ENCODE data around the gene ZIM2. TPM values are rescaled to one million over a fixed set of nuclear protein-coding genes. Genes with fewer than 3 reads are reported as not detected.
"Not testable (repeated sequence)": the region's sequence is repeated elsewhere in the genome, so short reads cannot be mapped to it uniquely, and the experiment has no call there.

Gene ZIM2
- total RNA-seq, 6 donors from 2014 or later: 0.30 to 1.0 TPM; not detected in 4

- WGBS, 2 donors: 93 to 100% methylated on average over 1 of the region's 1 CpG
- TF ChIP-seq POLR2A (IDR thresholded peaks at IDR 0.05) (no peak), POLR2AphosphoS5 (IDR thresholded peaks at IDR 0.05) (no peak), EP300 (IDR thresholded peaks at IDR 0.05) (no peak), CTCF (IDR thresholded peaks at IDR 0.05) (no peak)
- DNase-seq: no peak
- H3K9me3 ChIP-seq: peaks cover 0 to 25% (median 2%) of the 10 kb centered on the region in 4 donors
- no peak overlapping the region for H3K27ac ChIP-seq
- H3K27me3 ChIP-seq: no peaks in the 10 kb centered on the region
- no peaks in the 10 kb centered on the region for H3K36me3 ChIP-seq
- ATAC-seq (ENCODE audit: low FRiP score in 2 of 2): no peak
- H3K4me3 ChIP-seq: no peak overlapping the region
- H3K4me1 ChIP-seq: no peaks in the 10 kb centered on the region
Measured at GRCh38 chr19:56868446-56868845, 27.9 kb upstream of the ZIM2 start.

GRCh38 chr19:56866538-56866937 is 26.0 kb upstream of the ZIM2 start:
- no peak overlapping the region for H3K27ac ChIP-seq
- no peak overlapping the region for H3K4me3 ChIP-seq
- H3K4me1 ChIP-seq: no peaks in the 10 kb centered on the region
- TF ChIP-seq POLR2A (IDR thresholded peaks at IDR 0.05) (no peak), CTCF (IDR thresholded peaks at IDR 0.05) (no peak), POLR2AphosphoS5 (IDR thresholded peaks at IDR 0.05) (no peak), EP300 (IDR thresholded peaks at IDR 0.05) (no peak)
- H3K9me3 ChIP-seq: peaks cover 0 to 25% (median 2%) of the 10 kb centered on the region in 4 donors
- DNase-seq (no peak), ATAC-seq (ENCODE audit: low FRiP score in 2 of 2) (no peak)
- H3K27me3 ChIP-seq: no peaks in the 10 kb centered on the region
- no peaks in the 10 kb centered on the region for H3K36me3 ChIP-seq
- 17 to 31% methylated on average over 2 of the region's 2 CpGs for WGBS, 2 donors

- WGBS, 2 donors: 66 to 73% methylated on average over 37 to 48 of the region's 50 CpGs
- DNase-seq (peak in 1 of 2 donors; percentile 74), ATAC-seq (ENCODE audit: low FRiP score in 2 of 2) (peak in 1 of 2 donors; percentile 30)
- Histone ChIP-seq H3K27ac (no peak overlapping the region), H3K27me3 (no peaks in the 10 kb centered on the region), H3K4me1 (no peaks in the 10 kb centered on the region), H3K9me3 (peaks cover 0 to 19% (median 2%) of the 10 kb centered on the region in 4 donors), H3K4me3 (no peak overlapping the region), H3K36me3 (no peaks in the 10 kb centered on the region)
- no peak for TF ChIP-seq POLR2AphosphoS5 (IDR thresholded peaks at IDR 0.05)
- TF ChIP-seq POLR2A (IDR thresholded peaks at IDR 0.05): no peak
- no peak for TF ChIP-seq EP300 (IDR thresholded peaks at IDR 0.05)
- TF ChIP-seq CTCF (IDR thresholded peaks at IDR 0.05): no peak
Measured at GRCh38 chr19:56864443-56865125, 24.1 kb upstream of the ZIM2 start.

DNA sequence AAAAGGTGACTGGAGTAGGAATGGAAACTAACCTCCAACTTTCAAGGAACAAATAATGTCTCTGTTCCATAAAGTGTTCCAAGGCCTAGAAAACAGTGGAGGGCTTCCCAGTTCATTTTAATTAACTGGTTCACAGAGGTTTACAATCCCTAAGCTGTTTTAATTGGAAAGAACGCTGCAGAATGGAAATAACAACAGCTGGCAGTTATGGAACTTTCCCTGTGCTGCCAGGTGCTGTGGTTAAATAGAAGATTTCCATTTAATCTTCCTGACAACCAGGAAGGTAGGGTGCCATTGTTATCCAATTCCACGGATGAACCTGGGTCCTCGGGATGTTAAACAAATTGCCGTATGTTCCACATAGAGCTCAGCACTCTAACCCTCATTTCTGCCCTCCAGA is 22.2 kb upstream of the ZIM2 start:
- Histone ChIP-seq H3K27ac (no peak overlapping the region), H3K4me1 (no peaks in the 10 kb centered on the region), H3K9me3 (peaks cover 0 to 15% (median 2%) of the 10 kb centered on the region in 4 donors), H3K4me3 (no peak overlapping the region), H3K36me3 (no peaks in the 10 kb centered on the region), H3K27me3 (no peaks in the 10 kb centered on the region)
- ATAC-seq (ENCODE audit: low FRiP score in 2 of 2) (no peak), DNase-seq (no peak)
- TF ChIP-seq POLR2A (IDR thresholded peaks at IDR 0.05) (no peak), POLR2AphosphoS5 (IDR thresholded peaks at IDR 0.05) (no peak), EP300 (IDR thresholded peaks at IDR 0.05) (no peak), CTCF (IDR thresholded peaks at IDR 0.05) (no peak)
- WGBS, 2 donors: 85 to 90% methylated on average over 4 of the region's 4 CpGs

GRCh38 chr19:56860409-56860808 is 19.9 kb upstream of the ZIM2 start:
- H3K36me3 ChIP-seq; DNase-seq; H3K4me1 ChIP-seq; H3K4me3 ChIP-seq; H3K27ac ChIP-seq; H3K27me3 ChIP-seq; ATAC-seq (ENCODE audit: low FRiP score in 2 of 2): not testable (repeated sequence)
- peaks cover 0 to 12% (median 2%) of the 10 kb centered on the region in 4 donors for H3K9me3 ChIP-seq
- WGBS, 2 donors: 87 to 89% methylated on average over 10 of the region's 10 CpGs

Measured in upper lobe of left lung (tissue), 6 donors.